ENCODE measurements around the gene FRAT1.

Gene FRAT1

GRCh38 chr10:97365761-97366351 is 46.8 kb downstream of the FRAT1 start:
- DNase-seq (ENCODE audit: low spot score): no peak

- DNase-seq (ENCODE audit: low spot score): no peak
Measured at GRCh38 chr10:97366572-97366971, 47.5 kb downstream of the FRAT1 start.

- no peak for DNase-seq (ENCODE audit: low spot score)
Measured at GRCh38 chr10:97367126-97367649, 48.1 kb downstream of the FRAT1 start.
